DOHH2 (cell line): Measurements from ENCODE around the gene FLVCR1.
"Not testable (repeated sequence)": the region's sequence is repeated elsewhere in the genome, so short reads cannot be mapped to it uniquely, and the experiment has no call there.

Experiments used
- EZH2phosphoT487 ChIP-seq: fragments of 200-600 bp; sonication (generic); IDR thresholded peaks from 2 replicates; pipeline ENCODE4 v1.6.1; 2017; ENCODE audit warnings: borderline replicate concordance, mild to moderate bottlenecking, antibody characterized with exemption, low read length, moderate library complexity, mixed read lengths
- TF ChIP-seq, protein P1 (sequence below): fragments of 200-600 bp; sonication (generic); IDR thresholded peaks from one replicate; pipeline ENCODE4 v1.5.1; 2014; ENCODE audit warnings: antibody characterized with exemption, mild to moderate bottlenecking, low read depth, low read length; ENCODE audit not compliant: poor library complexity, severe bottlenecking

DNA sequence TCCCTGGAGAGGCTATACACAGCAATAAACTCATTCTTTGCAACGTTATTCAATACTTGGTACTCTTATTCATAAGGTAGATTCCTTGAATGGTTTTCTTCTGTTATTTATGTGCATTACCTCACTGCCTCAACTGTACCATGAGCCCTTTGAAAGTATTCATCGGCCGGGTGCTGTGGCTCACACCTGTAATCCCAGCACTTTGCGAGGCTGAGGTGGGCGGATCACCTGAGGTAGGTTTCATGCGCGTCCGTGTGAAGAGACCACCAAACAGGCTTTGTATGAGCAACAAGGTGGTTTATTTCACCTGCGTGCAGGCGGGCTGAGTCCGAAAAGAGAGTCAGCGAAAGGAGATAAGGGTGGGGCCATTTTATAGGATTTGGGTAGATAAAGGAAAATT, 50.0 kb downstream of the FLVCR1 start:
- TF ChIP-seq, protein P1, sequence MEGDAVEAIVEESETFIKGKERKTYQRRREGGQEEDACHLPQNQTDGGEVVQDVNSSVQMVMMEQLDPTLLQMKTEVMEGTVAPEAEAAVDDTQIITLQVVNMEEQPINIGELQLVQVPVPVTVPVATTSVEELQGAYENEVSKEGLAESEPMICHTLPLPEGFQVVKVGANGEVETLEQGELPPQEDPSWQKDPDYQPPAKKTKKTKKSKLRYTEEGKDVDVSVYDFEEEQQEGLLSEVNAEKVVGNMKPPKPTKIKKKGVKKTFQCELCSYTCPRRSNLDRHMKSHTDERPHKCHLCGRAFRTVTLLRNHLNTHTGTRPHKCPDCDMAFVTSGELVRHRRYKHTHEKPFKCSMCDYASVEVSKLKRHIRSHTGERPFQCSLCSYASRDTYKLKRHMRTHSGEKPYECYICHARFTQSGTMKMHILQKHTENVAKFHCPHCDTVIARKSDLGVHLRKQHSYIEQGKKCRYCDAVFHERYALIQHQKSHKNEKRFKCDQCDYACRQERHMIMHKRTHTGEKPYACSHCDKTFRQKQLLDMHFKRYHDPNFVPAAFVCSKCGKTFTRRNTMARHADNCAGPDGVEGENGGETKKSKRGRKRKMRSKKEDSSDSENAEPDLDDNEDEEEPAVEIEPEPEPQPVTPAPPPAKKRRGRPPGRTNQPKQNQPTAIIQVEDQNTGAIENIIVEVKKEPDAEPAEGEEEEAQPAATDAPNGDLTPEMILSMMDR = not testable (repeated sequence)
- not testable (repeated sequence) for TF ChIP-seq EZH2phosphoT487
